ENCODE measurements around the gene HIP1R. TPM values are rescaled to one million over a fixed set of nuclear protein-coding genes. Genes with fewer than 3 reads are reported as not detected.
"Not testable (repeated sequence)": the region's sequence is repeated elsewhere in the genome, so short reads cannot be mapped to it uniquely, and the experiment has no call there.

Gene HIP1R
- total RNA-seq, 2 experiments from 2014 or later, result 17.1 to 20.9 TPM

DNA sequence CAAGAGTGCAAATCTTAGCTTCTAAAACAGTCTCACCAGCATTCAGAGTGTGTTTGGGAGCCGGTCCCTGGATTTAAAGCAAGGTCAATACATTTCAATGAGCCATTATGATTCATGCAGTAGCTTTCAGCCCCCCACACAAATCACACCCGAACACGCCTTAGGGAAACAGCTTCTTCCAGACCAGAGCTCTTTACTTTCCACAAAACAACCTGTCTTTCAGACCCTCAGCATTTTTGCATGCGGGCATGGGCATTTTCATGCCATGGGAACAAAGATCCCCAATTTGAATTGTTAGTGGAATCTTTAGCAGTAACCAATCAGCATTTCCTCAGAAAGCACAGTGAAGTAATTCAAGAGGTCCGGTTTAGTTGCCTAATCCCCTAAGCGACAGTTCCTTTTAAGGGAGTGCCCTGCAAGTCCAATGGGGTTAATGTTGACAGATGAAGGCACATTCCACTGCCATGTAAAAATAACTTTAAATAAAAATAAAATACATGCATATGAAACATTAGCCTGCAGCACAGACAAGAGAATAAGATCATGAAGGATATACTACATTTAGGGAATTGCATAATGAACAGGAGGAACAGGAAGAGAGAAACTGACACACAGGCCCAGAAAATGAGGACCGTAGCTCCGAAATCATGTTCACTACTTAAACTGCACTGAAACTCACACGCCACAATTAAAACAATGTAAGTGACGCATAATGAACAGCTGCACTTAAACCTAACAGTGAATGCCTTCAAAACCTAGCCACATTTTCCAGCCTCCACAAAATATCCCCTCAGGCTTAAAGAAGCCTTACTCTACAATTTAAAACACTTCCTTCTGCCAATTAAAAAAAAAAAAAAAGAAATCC, 56.6 kb downstream of the HIP1R start:
- peaks cover 6% of the 10 kb centered on the region for H3K9me3 Mint-ChIP-seq (ENCODE audit: low read depth)
- no peak overlapping the region for H3K27ac Mint-ChIP-seq
- DNase-seq, result no peak
- H3K4me1 Mint-ChIP-seq, result peaks cover 90% of the 10 kb centered on the region
- ChIA-PET POLR2A (interaction anchor here (0.5 to 0.7 kb wide), 2 partner anchors 18 to 387 kb away, joined by 4 to 7 read pairs; no protein-coding TSS in a partner anchor), CTCF (interaction anchor here (0.6 to 1.1 kb wide), 7 partner anchors 12 to 973 kb away, joined by 3 read pairs; partner anchors contain the start of gene CFAP251)
- intact Hi-C loops (cut with DNase I, micrococcal nuclease), result loop anchor here in 1 of 2 experiments (10.0 kb wide), 2 partner anchors 543 to 807 kb away; partner anchors contain the start of gene RILPL2
- H3K27me3 Mint-ChIP-seq, result peaks cover 10% of the 10 kb centered on the region
- peaks cover 9% of the 10 kb centered on the region for H3K36me3 Mint-ChIP-seq (ENCODE audit: low read depth)
- no peak overlapping the region for H3K4me3 Mint-ChIP-seq
- no peak for ATAC-seq

DNA sequence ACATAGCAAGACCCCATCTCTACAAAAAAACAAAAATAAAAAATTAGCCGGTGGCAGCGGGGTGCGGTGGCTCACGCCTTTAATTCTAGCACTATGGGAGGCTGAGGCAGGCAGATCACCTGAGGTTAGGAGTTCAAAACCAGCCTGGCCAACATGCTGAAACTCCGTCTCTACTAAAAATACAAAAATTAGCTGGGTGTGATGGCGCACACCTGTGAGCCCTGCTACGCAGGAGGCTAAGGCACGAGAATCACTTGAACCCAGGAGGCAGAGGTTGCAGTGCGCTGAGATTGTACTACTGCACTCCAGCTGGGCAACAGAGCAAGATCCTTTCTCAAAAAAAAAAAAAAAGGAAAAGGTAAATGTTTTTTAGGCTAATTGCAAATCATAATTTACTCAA, 57.5 kb downstream of the HIP1R start:
- ATAC-seq; DNase-seq; H3K9me3 Mint-ChIP-seq (ENCODE audit: low read depth); H3K27me3 Mint-ChIP-seq; H3K36me3 Mint-ChIP-seq (ENCODE audit: low read depth); H3K27ac Mint-ChIP-seq; H3K4me3 Mint-ChIP-seq; POLR2A ChIA-PET; CTCF ChIA-PET: not testable (repeated sequence)
- intact Hi-C loops (cut with DNase I, micrococcal nuclease), result loop anchor here in 1 of 2 experiments (10.0 kb wide), 2 partner anchors 542 to 808 kb away; partner anchors contain the start of gene RILPL2
- peaks cover 88% of the 10 kb centered on the region for H3K4me1 Mint-ChIP-seq

DNA sequence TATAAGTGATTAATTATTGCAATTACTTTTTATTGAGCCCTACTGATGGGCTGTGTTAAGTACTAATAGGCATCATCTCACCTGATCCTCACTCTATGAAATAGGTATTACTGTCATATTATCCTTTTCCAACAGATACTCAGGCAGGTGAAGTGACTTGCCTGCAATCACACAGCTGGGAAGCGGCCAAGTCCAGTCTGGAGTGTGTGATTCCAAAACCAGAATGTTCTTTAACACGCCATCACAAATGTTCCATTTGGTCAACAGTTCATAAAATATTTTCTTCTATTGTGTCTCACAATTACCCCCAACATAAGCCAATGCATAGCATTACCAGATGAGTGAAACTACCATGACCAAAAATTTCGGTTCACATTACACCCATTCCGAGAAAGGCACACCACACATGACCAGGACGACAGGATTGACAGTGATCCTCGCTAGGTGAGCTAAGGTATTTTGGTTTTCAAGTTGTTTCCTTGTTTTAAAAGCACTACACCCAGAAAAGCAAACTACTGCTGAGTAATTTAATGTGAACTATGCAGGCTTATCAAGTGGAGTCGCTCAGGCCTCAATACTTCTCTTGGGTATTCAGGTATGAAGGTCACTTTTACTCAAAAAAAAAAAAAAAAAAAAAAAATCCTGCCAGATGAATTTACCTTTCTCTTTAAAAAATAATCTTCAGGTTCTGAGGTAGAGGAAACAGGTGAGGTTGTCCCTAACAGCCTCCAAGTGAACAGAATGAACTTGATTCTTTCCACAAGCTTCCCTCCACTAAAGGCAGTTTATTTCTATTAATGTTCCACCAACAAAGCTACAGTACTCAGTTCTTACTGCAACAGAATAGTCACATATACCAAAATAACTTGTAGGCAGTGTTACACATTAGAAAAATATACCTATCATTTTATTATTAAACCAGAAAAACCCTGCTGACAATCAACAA, 58.2 kb downstream of the HIP1R start:
- DNase-seq (no peak), ATAC-seq (no peak)
- peaks cover 6% of the 10 kb centered on the region for H3K9me3 Mint-ChIP-seq (ENCODE audit: low read depth)
- no peak overlapping the region for H3K27ac Mint-ChIP-seq
- intact Hi-C loops (cut with DNase I, micrococcal nuclease), result loop anchor here in 1 of 2 experiments (2.0 to 10.0 kb wide), 3 partner anchors 57 to 809 kb away; partner anchors contain the start of gene RILPL2
- POLR2A ChIA-PET, result interaction anchor here (0.6 kb wide), 1 partner anchor 342 kb away, joined by 7 read pairs; no protein-coding TSS in a partner anchor
- H3K36me3 Mint-ChIP-seq (ENCODE audit: low read depth), result peaks cover 9% of the 10 kb centered on the region
- no peak overlapping the region for H3K4me3 Mint-ChIP-seq
- H3K27me3 Mint-ChIP-seq, result peaks cover 7% of the 10 kb centered on the region
- CTCF ChIA-PET, result interaction anchor here (0.6 to 1.8 kb wide), 7 partner anchors 11 to 1076 kb away, joined by 3 to 7 read pairs (median 3); no protein-coding TSS in a partner anchor
- peaks cover 87% of the 10 kb centered on the region for H3K4me1 Mint-ChIP-seq

DNA sequence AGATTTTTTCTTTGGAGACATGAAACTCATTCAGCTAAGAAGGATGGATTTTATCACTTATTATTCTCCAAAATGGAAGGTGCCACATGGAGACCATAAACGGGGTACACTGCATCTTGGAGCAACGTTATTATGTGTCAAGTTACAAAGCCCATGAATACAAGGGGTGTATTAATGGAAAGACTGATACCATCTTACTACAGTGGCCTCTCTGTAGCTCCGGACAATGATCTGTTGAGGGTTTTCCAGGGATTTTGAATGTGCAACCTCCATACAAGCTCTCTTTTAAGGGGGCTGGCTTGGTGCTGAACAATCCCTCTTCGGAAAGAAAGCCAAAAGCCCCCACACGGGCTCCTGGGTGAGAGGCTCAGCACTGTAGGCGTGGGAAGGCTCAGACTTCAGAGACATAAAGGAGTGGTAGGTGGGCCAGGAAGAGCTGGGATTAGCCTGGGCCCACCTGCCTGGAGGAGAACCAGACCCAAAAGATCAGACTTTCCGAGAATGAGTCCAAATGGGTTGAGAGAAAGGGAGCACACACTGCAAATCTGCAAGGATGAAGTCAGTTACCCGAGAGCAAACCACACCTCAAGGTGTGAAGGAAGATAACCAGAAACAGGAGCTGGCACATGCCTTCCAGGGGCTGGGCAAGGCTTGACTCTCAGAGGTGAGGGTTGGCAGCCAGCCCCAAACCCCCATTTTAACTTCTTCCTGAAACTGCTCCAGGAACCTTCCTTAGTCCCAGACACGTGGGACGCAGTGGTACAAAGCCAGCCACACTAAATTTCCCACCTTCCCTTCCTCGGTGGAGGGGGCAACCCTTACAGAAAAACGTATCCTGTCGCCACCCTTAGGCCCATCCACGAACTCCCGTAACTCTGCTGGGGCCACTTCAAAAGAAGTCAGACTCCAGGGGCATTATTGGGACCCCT, 59.2 kb downstream of the HIP1R start:
- peak overlapping the region; percentile 32 for H3K27ac Mint-ChIP-seq

DNA sequence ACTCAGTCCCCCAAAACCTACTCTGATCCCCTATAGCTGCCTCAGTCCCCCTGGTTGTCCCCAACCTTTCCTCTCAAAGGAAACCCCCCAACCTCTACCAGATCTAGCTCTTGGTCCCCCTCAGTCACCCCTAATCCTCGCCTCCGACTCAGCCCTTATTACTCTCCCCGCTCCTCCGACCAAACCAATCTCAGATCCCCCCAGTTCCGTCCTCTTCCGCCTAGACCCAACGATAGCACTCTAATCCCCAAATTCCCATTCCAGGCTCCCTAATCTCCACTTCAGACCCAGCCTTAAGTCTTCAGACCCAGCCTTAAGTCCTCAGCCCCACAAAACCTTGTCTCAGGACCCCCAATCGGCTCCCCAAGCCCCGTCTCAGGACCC, 60.1 kb downstream of the HIP1R start:
- Mint-ChIP-seq H3K27ac (peak overlapping the region; percentile 87), H3K4me3 (peak overlapping the region; percentile 86), H3K4me1 (peaks cover 88% of the 10 kb centered on the region), H3K36me3 (ENCODE audit: low read depth) (peaks cover 9% of the 10 kb centered on the region), H3K27me3 (peaks cover 7% of the 10 kb centered on the region), H3K9me3 (ENCODE audit: low read depth) (peaks cover 6% of the 10 kb centered on the region)
- ATAC-seq (no peak), DNase-seq (no peak)
- ChIA-PET POLR2A (no interaction called here), CTCF (interaction anchor here (0.7 to 1.2 kb wide), 2 partner anchors 10 to 14 kb away, joined by 3 to 5 read pairs; no protein-coding TSS in a partner anchor)
- intact Hi-C loops (cut with DNase I, micrococcal nuclease), result loop anchor here (1.0 to 10.0 kb wide), 7 partner anchors 8 to 811 kb away; partner anchors contain the start of genes MPHOSPH9 (in 1 of the 2), MTRFR (in 1 of the 2), RILPL2 (in 1 of the 2) and SBNO1 (in 1 of the 2)

More for the DNA sequence above, 59.2 kb downstream of the HIP1R start:
- Mint-ChIP-seq H3K36me3 (ENCODE audit: low read depth) (peaks cover 9% of the 10 kb centered on the region), H3K4me3 (peak overlapping the region; percentile 86), H3K27me3 (peaks cover 7% of the 10 kb centered on the region), H3K4me1 (peaks cover 87% of the 10 kb centered on the region), H3K9me3 (ENCODE audit: low read depth) (peaks cover 6% of the 10 kb centered on the region)
- ATAC-seq, result no peak
- POLR2A ChIA-PET, result interaction anchor here (0.6 kb wide), 1 partner anchor 343 kb away, joined by 7 read pairs; no protein-coding TSS in a partner anchor
- peak; percentile 34 for DNase-seq
- intact Hi-C loops (cut with DNase I, micrococcal nuclease), result loop anchor here (1.0 to 10.0 kb wide), 7 partner anchors 7 to 810 kb away; partner anchors contain the start of genes MPHOSPH9 (in 1 of the 2), MTRFR (in 1 of the 2), RILPL2 (in 1 of the 2) and SBNO1 (in 1 of the 2)
- CTCF ChIA-PET, result interaction anchor here (0.6 to 1.8 kb wide), 8 partner anchors 9 to 1075 kb away, joined by 3 to 7 read pairs (median 4); no protein-coding TSS in a partner anchor

DNA sequence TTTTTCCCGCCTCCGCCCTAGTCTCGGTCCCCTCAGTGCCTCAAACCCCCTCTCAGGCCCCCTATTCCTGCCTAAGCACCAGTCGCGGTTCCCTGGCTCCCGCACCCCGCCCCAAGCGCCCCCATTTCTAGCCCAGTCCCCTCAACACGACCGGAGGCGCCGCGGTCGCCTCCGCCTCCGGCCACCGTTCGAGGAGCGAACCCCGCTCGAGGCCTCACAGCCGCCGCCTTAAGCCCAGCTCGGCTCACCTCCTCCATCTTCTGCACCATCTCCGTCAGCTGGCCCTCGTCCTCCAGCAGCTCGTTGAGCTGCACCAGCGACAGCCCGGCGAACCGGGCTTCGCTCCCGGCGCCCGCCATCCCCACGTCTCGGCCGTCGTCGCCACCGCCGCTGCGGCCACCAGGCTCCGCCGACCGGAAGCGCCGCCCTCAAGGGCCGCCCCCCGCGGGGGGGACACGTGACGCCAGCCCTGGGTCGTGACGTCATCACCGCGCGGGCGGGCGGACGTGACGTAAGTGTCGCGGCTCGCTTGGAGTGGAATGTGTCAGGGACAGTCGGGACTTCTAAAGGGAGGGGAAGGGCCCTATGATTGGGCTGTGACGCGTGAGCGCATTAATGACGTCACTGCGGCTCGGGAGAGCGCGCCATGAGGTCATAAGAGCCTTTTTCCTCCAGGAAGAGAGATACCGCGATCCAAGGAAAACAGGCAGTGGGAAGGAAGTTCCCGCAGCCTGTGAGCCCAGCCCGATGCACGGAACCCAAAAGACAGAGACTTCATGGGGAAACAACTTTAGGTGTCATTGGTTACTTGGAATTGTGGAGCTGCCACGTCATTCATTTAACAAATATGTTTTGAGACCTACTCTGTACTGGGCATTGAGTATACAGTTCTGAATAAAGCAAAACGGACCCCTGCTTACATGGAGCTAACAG, 60.7 kb downstream of the HIP1R start, which contains the start of gene VPS37B:
Gene VPS37B (minus strand): TSS at position 421 of the 933 bp plus-strand sequence. CDS start 62 bp downstream, at position 359.
- ChIA-PET POLR2A (no interaction called here), CTCF (interaction anchor here (1.1 to 1.3 kb wide), 3 partner anchors 14 to 62 kb away, joined by 4 to 5 read pairs (median 4); no protein-coding TSS in a partner anchor)
- peaks cover 7% of the 10 kb centered on the region for H3K27me3 Mint-ChIP-seq
- peak within 1 kb of the TSS; percentile 86 for H3K4me3 Mint-ChIP-seq
- peaks cover 9% of the 10 kb centered on the region for H3K36me3 Mint-ChIP-seq (ENCODE audit: low read depth)
- intact Hi-C loops (cut with DNase I, micrococcal nuclease), result loop anchor here (1.0 to 10.0 kb wide), 8 partner anchors 8 to 811 kb away; partner anchors contain the start of genes MPHOSPH9 (in 1 of the 2), MTRFR (in 1 of the 2), RILPL2 (in 1 of the 2) and SBNO1 (in 1 of the 2)
- peak within 1 kb of the TSS; percentile 87 for H3K27ac Mint-ChIP-seq
- peak; percentile 67 for ATAC-seq
- peaks cover 6% of the 10 kb centered on the region for H3K9me3 Mint-ChIP-seq (ENCODE audit: low read depth)
- DNase-seq, result peak; percentile 93
- H3K4me1 Mint-ChIP-seq, result peaks cover 87% of the 10 kb centered on the region

DNA sequence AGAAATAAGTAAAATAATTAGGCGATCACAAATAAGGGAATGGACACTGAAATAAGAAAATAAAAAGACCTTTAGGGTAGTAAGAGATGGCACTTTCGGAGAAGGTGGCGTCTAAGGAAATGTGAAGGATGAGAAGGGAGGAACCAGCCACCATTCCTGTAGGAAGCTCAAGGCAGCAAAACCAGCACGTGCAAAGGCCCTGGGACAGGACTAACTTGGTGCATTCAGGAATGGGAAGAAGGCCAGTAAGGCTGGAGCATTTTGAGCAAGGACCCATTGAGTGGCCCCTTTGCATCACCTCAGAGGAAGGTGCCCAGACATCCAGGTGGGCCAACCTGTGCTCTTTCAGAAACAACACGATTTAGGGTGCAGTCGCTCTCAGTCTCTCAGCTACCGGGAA, 61.4 kb downstream of the HIP1R start:
- Mint-ChIP-seq H3K4me3 (peak overlapping the region; percentile 86), H3K4me1 (peaks cover 87% of the 10 kb centered on the region), H3K9me3 (ENCODE audit: low read depth) (peaks cover 6% of the 10 kb centered on the region), H3K27ac (peak overlapping the region; percentile 87), H3K36me3 (ENCODE audit: low read depth) (peaks cover 9% of the 10 kb centered on the region), H3K27me3 (peaks cover 7% of the 10 kb centered on the region)
- CTCF ChIA-PET, result interaction anchor here (1.1 to 1.3 kb wide), 2 partner anchors 36 to 62 kb away, joined by 4 read pairs; no protein-coding TSS in a partner anchor
- POLR2A ChIA-PET, result no interaction called here
- ATAC-seq (no peak), DNase-seq (no peak)
- intact Hi-C loops (cut with DNase I, micrococcal nuclease), result loop anchor here in 1 of 2 experiments (1.0 to 10.0 kb wide), 6 partner anchors 8 to 812 kb away; partner anchors contain the start of genes MPHOSPH9, MTRFR, RILPL2 and SBNO1

DNA sequence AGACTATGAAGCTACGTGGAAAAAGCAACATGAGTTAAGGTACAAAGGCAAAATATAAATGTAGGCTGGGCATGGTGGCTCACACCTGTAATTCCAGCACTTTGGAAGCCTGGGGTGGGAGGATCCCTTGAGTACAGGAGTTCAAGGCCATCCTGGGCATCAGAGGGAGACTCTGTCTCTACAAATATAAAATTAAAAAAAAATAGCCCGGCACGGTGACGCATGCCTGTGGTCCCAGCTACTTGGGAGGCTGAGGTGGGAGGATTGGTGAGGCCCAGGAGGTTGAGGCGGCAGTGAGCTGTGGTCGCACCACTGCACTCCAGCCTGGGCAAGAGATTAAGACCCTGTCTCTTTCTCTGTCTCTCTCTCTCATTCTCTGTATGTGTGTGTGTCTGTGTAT, 64.6 kb downstream of the HIP1R start:
- intact Hi-C loops (cut with DNase I, micrococcal nuclease), result loop anchor here (2.0 to 10.0 kb wide), 7 partner anchors 13 to 815 kb away; partner anchors contain the start of genes MPHOSPH9 (in 1 of the 2), MTRFR (in 1 of the 2), RILPL2 (in 1 of the 2) and SBNO1 (in 1 of the 2)
- Mint-ChIP-seq H3K27ac (peak overlapping the region; percentile 63), H3K4me1 (peaks cover 60% of the 10 kb centered on the region), H3K4me3 (no peak overlapping the region), H3K9me3 (ENCODE audit: low read depth) (peaks cover 6% of the 10 kb centered on the region), H3K36me3 (ENCODE audit: low read depth) (peaks cover 5% of the 10 kb centered on the region), H3K27me3 (peaks cover 10% of the 10 kb centered on the region)
- ATAC-seq (no peak), DNase-seq (no peak)
- ChIA-PET CTCF (interaction anchor here (1.3 to 3.2 kb wide), 3 partner anchors 11 to 28 kb away, joined by 4 to 15 read pairs (median 14); no protein-coding TSS in a partner anchor), POLR2A (interaction anchor here (0.7 kb wide), 1 partner anchor 75 kb away, joined by 3 read pairs; no protein-coding TSS in a partner anchor)
